ENCODE data around the gene SHLD1.

- no peak for TF ChIP-seq EZH2phosphoT487 (IDR thresholded peaks at IDR 0.05; ENCODE audit: low read depth, severe bottlenecking, unreplicated experiment)
- TF ChIP-seq EZH2 (IDR thresholded peaks at IDR 0.05; ENCODE audit: borderline replicate concordance): no peak
- no peak for TF ChIP-seq CTCF (IDR thresholded peaks at IDR 0.05; ENCODE audit: poor library complexity)
Measured at GRCh38 chr20:5746064-5746463, 4.1 kb upstream of the SHLD1 start.
